ENCODE results near the gene KLHL29.

KLHL29 gene

GRCh38 chr2:23583467-23583866 is 198.5 kb downstream of the KLHL29 start:
- DNase-seq: no peak

DNA sequence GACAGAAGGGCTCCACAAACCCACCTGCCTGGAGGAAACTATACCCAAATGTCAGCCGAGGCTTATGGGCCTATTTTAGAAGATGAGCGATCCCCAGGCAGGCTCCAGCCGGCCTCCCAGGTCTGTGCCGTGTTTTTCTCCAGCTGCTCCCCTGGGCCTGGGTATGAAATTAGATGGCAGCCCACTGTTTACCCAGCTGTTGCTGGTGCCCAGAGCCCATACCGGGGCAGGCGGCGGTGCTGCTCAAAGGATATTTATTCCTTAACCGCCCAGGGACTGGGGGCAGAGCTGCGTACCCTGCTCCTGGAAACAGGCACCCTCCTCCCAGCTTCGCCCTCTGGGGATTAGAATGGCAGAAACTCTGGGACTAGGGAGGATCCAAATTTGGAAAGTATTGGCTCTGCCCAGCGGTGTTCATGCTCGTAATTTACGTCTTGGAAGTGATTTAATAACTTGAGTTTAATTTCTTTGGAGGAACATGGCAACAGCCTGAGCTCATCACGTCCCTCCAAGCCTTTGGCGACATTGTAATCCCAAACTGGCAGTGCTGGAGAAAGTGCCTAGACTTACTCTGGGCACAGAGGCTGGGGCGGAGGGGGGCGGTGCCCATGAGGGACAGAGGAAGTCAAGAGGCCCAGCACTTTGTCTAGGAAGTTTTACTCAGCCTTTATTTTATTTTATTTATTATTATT is 199.2 kb downstream of the KLHL29 start:
- no peak for DNase-seq

DNA sequence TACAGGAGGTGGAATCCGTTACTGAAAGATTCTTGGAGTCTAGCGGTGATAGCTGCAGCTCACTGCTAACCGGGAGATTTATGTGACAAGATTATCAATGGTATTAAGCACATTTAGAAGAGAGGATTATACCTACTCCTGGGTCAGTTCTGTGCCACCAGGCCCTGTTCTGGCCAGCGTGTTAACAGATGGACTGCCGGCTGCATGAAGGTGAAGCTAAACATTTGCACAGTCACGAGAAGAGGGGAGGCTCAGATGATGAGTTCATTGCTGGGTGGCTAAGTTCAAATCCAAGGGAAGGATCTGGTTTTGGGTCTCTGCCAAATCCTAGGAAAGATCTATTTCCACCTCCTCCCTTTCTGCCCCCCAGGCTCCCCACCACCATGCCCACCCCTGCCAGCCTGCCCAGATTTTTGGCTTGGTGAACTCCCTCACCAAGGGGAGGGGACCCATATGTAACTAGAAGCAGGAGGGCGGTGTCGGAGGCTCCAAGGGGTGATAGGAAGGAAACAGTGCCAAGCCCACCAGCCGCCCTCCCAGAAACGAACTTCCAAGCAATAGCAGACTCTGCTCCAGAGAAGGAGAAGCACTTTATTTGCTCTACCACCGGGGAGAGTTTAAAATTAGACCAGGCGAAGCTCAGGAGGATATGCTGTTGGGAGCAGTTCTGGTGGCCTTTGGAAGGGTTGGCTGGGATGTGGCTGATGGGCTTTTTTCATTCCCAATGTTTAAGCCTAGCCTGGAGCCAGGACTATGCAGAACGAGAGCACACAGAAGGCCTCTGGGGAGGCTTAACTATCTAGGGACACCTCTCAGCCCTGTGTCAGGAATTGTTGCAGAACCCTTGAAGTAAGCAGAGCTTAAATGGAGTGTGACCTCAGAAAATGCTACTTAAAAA is 200.5 kb downstream of the KLHL29 start:
- no peak for DNase-seq

DNA sequence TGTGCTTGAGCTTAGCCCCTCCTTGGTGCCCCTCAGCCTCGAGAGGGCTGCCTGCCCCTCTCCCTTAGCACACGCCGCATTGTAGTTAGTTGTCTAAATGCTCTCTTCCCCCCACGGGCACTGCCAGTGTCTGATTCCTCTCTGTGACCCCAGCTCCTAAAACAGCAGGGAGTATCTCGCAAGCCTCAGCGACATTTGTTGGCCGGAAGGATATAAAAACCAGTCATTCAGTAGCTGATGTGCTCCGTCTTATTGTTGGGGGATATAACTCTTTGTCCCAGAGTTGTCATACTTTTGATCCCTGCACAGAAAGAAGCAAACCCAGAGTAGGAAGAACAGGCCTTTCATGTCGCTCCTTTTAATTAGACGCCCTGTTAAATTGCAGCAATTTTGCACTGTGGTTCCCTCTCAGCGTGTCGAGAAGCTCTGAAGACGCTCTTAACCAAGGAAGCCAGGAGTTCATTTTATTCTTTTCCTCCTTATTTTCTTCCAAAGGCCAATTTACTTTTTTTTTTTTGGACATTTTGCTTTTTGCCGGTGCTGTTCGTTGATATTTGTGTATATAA is 201.8 kb downstream of the KLHL29 start:
- no peak for DNase-seq

DNA sequence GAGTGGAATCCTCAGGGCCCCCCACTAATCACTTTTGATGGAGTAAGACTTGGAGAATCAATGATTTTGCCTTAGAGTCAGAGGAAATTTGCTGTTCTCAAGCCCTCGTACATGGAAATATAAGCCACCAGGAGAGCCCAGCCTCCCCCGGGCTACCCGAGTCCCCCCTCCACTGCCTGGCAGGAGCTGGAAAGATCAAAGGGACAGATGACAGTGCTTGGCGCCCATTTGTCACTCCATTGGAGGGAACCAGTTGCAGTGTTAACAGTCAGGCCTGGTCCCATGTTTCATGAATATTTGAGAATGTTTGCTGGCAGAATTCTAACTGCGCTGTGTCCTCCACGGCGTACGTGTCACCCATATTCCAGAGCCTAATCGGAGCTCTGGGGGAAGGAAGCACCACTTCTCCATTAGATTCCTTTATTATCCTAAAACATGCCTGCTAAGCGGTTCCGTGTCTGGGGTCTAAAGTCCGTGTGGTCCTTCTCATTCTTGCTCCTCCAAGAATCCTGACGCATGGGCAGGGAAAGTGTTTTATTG is 202.4 kb downstream of the KLHL29 start:
- no peak for DNase-seq

GRCh38 chr2:23588106-23588505 is 203.1 kb downstream of the KLHL29 start:
- DNase-seq: no peak

DNA sequence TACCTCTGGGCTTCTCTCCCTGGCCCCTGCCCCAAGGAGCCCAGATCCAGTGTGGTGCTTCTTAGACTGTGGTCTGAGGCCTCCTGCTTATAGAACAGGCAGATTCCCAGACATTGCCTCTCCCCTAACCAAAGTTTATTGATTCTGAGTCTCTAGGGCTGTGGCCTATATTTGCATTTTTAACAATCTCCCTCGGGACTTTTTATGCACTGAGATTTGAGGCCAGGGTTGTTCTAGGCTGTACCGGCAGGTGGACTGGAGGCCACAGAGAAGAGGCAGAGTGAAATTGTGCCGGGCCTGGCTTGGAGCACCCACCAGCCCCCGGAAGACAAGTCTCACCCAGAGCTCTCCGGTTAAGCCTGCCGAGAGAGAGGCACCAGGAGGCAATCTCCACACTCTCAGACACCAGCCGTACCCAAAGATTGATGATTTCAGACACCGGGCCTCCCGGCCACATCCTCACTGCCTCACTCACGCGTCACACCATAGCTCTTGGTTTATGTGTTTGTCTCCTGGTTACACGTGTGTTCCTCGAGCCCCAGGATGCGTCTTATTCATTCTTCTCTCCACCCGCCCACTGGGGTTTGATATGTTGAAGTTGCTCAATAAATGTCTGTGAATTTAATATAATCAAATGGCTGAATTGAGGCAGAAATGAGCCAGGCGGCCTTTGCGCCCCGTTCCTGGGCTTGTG is 203.7 kb downstream of the KLHL29 start:
- DNase-seq: no peak

DNA sequence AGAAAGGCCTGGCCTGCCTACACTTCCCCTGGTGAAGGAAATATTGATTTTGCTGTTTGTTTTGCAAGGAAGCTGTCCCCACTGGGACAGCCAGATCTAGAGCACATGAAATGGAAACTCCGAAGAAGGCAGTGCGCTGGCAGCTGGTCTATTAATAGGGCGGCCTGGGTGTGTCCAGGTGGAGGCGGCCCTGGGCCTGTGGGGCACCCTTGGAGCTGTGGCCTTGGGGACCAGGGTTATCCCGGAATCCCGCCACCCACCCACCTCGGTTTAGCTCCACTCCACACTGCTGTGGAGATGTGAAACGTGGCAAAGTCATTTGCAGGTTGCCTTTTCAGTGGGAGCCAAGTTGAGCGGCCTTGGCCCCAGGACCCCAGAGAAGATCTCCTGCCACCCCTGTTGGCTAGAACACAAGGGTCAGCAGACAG is 204.3 kb downstream of the KLHL29 start:
- no peak for DNase-seq

DNA sequence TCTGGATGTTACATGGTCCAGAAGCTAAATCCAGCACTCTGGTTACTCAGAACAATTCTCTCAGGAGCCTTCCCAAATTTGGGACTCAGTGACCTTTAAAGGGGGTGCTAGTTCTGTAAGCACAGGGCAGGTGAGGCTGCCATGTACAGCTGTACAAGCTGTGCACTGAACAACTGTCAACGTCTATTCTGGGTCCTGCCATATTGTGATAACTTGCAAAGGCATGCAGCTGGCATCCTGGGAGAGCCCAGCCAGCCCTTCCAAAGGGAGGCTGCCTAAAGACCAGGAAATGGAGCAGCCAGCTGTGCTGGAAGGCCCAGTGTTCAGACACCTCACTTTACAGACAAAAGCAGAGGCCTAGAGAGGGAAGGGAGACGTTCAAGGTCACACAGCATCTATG is 204.8 kb downstream of the KLHL29 start:
- DNase-seq: no peak

DNA sequence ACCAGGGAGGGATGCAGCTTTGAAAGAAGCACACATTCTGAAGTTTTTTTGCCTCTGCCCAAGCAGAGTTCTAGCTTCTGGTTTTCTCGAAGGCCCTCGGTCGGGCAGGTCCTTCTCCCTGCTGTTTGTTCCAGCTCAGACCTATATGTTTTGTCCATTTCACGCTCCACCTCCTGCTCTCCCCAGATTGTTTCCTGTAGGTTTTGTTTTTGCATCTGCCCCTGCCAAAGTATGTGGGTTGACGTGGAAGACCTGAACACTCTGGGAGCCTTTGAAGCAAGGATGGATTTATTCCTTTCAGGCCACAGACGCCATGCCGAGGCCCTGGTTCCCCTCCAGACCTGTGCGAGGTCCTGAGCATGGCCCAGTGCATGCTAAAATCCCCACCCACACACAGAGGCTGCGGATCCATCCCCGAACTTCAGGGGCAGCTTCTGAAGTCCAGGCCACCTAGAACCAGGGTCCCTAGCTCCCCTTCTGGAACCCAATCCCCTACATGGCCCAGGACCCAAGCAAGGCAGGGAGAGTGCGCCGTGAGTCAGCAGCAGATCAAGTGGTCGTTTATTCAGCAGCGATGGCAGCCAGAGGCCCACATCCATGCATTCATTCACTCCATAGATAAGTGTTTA is 205.4 kb downstream of the KLHL29 start:
- no peak for DNase-seq

- DNase-seq: no peak
These were observed 206.1 kb downstream of the KLHL29 start for GRCh38 chr2:23591111-23591510.

DNA sequence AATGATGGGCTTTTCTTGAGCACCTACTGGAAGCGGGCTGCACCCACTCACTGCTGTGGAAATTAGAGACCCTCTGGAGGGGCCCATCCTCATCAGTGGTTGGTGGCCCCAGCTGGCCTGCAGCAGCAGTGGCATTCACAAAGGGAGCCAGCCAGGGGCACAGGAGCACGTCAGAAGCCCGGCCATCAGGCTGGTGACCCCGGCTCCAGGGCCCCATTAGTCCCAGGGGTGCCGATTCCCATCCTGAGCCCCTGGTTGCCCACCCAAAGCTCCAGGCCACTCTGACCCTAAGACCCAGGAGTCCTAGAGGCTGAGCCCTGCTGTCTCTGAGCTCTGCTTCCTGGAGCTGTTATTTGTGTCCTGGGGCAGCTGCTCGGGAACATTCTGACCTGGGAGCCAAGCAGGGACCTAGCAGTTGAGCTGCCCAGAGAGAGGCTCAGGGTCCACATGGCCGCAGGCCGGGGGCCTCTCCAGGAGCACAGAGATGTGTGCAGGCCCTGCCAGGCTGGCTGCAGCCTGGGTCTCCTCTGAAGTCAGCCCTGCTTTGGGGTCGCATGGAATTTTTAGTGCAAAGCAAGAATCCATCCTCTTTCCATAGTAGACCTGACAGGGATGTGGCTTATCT is 207.2 kb downstream of the KLHL29 start:
- no peak for DNase-seq

DNA sequence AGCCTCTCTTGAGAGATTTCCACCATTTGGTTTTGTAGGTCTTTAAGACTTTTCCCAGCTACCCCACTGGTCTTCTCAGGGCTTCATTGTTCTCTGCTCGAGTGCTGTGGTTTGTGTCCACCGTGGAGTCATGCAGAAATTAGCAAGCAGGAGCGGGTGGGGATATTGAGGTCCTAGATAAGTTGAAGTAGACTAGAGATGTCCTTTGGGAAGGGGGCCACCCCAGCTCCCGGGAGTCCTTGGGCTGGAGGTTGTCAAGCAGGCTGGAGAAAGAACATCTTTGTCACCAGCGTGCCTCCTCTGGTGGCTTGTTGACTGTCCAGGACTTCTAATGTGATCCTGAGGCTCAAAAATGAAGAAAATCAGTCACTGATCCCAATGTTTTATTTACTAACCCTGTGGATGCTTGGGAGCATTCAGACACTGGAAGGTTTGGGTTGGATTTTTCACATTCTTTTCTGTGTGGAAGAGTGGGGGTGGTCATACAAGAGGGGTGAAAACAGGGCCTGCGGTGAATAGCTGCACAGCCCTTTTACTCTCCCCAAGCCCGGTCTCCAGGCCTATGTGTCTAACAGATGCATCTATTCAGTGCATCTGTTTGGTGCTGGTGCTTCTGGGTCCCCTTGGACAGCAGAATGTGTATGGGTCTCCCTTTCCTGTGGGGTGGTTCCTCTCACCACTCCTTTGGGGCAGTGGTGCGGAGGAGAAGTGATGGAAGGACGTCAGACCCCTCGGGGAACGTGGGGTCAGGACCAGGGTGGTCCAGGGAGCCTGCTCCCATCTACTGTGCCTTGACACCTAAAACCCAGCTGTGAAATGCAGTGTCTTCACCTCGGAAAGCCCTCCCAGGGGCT is 208.1 kb downstream of the KLHL29 start:
- DNase-seq: no peak

GRCh38 chr2:23593752-23594459 is 208.9 kb downstream of the KLHL29 start:
- no peak for DNase-seq

GRCh38 chr2:23594460-23594825 is 209.5 kb downstream of the KLHL29 start:
- no peak for DNase-seq

DNA sequence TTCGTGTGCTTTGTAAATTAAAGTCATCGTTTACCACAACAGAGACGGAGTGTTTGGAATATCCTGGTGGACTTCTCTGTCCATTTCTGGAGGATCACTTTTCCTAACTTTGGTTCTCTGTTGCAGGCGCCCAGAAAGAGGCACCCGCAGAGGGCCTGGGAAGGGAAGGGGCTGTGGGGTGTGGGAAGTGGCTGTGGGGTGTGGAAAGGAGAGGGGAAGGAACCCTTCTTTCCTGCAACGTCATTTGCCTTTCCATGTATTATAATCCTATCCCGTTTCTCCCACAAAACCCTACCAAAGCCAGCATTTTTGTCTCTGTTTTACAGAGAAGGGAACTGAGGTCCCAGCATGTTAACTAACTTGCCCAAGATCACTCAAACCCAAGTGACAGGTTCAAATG is 210.0 kb downstream of the KLHL29 start:
- DNase-seq: no peak

- DNase-seq: peak; percentile 51
These were observed 210.7 kb downstream of the KLHL29 start for GRCh38 chr2:23595601-23596251.

GRCh38 chr2:23596316-23596885 is 211.4 kb downstream of the KLHL29 start:
- no peak for DNase-seq

DNA sequence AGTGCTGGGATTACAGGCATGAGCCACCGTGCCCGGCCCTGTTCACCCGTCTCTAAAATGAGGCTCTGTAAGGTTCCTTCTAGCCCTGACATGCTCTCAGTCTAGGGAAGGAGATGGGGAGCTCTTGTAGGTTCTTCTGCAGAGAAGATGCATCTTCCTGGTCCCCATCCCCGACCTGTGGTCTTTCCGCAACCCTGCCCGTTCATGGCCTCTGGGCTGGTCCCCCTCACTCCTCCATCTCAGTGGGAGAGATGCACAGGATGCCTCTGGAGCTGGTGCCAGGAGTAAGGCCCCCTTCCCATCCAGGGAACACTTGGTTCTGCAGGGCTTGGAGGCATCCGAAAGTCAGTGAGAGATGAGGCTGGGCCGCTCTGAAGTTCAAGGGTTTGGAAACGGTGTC is 212.7 kb downstream of the KLHL29 start:
- no peak for DNase-seq

- DNase-seq: no peak
These were observed 214.0 kb downstream of the KLHL29 start for GRCh38 chr2:23599006-23599405.

Measured in kidney glomerular epithelial cell (primary cell).